ENCODE results near the gene PGD.
"Not testable (repeated sequence)": the region's sequence is repeated elsewhere in the genome, so short reads cannot be mapped to it uniquely, and the experiment has no call there.

PGD gene

DNA sequence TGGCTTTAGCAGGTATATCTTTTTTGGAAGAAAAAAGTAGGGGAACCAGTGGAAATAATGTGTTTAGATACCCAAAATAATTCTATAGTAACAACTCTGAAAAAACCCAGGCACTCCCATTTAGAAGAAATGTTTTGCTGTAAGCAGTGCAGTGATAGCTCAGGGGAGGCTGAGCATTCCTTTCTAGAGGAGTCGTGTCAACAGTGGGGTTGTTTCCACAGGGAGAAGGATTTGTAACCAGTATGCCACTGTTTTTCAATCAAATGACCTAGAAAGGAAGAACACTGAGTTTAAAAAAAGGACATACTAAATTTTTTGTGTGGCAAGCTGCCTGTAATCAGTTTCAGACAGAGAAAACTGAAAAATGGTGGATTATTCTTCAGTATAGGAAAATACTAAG, 2.4 kb downstream of the PGD start:
- H3K27me3 ChIP-seq (ENCODE audit: control insufficient read depth, insufficient read depth, low read length): no peaks in the 10 kb centered on the region
- no peak overlapping the region for H3K9ac ChIP-seq (ENCODE audit: low read length)
- peaks cover 7% of the 10 kb centered on the region for H3K36me3 ChIP-seq (ENCODE audit: control insufficient read depth, insufficient read depth, low read length)
- peaks cover 13% of the 10 kb centered on the region for H3K4me1 ChIP-seq (ENCODE audit: control insufficient read depth, insufficient read depth, low read length)
- H3K4me3 ChIP-seq (ENCODE audit: low read length): no peak overlapping the region
- no peaks in the 10 kb centered on the region for H3K9me3 ChIP-seq (ENCODE audit: control insufficient read depth, low read length)

DNA sequence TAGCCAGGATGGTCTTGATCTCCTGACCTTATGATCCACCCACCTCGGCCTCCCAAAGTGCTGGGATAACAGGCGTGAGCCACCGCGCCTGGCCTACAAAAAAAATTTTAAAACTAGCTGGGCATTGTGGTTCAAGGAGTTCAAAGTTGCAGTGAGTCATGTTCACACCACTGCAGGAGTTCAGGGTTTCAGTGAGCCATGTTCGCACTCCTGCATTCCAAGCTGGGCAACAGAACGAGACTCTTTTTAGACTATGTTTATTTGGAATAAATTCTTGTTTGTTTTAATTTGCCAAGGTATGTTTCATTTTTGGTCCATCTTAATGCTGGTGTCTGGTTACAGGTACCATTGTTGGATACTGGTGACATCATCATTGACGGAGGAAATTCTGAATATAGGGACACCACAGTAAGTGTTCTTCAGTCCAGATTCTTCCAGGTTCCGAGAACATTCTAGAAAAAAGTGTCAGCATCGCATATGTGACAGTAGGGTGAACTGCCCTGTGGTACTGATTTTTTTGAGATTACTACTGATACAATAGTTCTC, 3.9 kb downstream of the PGD start:
- Histone ChIP-seq H3K36me3 (ENCODE audit: control insufficient read depth, insufficient read depth, low read length) (peaks cover 14% of the 10 kb centered on the region), H3K4me1 (ENCODE audit: control insufficient read depth, insufficient read depth, low read length) (peaks cover 13% of the 10 kb centered on the region), H3K27me3 (ENCODE audit: control insufficient read depth, insufficient read depth, low read length) (no peaks in the 10 kb centered on the region), H3K4me3 (ENCODE audit: low read length) (no peak overlapping the region), H3K9ac (ENCODE audit: low read length) (no peak overlapping the region), H3K9me3 (ENCODE audit: control insufficient read depth, low read length) (no peaks in the 10 kb centered on the region)

GRCh38 chr1:10407201-10407600, 8.3 kb downstream of the PGD start:
- H3K9me3 ChIP-seq (ENCODE audit: control insufficient read depth, low read length): no peaks in the 10 kb centered on the region
- no peaks in the 10 kb centered on the region for H3K27me3 ChIP-seq (ENCODE audit: control insufficient read depth, insufficient read depth, low read length)
- no peaks in the 10 kb centered on the region for H3K4me1 ChIP-seq (ENCODE audit: control insufficient read depth, insufficient read depth, low read length)
- no peak overlapping the region for H3K9ac ChIP-seq (ENCODE audit: low read length)
- H3K36me3 ChIP-seq (ENCODE audit: control insufficient read depth, insufficient read depth, low read length): peaks cover 23% of the 10 kb centered on the region
- H3K4me3 ChIP-seq (ENCODE audit: low read length): no peak overlapping the region

GRCh38 chr1:10415211-10415930, 16.5 kb downstream of the PGD start:
- Histone ChIP-seq H3K4me1 (ENCODE audit: control insufficient read depth, insufficient read depth, low read length) (no peaks in the 10 kb centered on the region), H3K4me3 (ENCODE audit: low read length) (no peak overlapping the region), H3K27me3 (ENCODE audit: control insufficient read depth, insufficient read depth, low read length) (no peaks in the 10 kb centered on the region), H3K9ac (ENCODE audit: low read length) (no peak overlapping the region), H3K9me3 (ENCODE audit: control insufficient read depth, low read length) (no peaks in the 10 kb centered on the region), H3K36me3 (ENCODE audit: control insufficient read depth, insufficient read depth, low read length) (peaks cover 21% of the 10 kb centered on the region)

DNA sequence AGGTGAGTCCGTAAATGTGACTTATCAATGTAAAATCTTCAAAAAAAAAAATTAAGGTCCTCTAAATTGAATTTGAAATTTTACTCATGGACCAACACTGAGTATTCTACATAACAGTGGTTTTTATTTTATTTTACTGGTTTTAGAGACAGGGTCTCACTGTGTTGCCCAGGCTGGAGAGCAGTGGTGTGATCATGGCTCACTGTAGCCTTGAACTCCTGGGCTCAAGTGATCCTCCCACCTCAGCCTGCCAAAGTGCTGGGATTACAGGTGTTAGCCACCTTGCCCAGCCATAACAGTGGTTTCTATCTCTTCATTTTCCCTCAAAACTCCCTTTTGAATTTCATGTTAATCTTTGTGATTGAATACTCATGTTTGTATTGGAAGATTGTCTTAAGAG, 17.1 kb downstream of the PGD start:
- H3K27me3 ChIP-seq (ENCODE audit: control insufficient read depth, insufficient read depth, low read length); H3K9me3 ChIP-seq (ENCODE audit: control insufficient read depth, low read length); H3K4me1 ChIP-seq (ENCODE audit: control insufficient read depth, insufficient read depth, low read length); H3K9ac ChIP-seq (ENCODE audit: low read length); H3K4me3 ChIP-seq (ENCODE audit: low read length): not testable (repeated sequence)
- peaks cover 20% of the 10 kb centered on the region for H3K36me3 ChIP-seq (ENCODE audit: control insufficient read depth, insufficient read depth, low read length)

- not testable (repeated sequence) for H3K36me3 ChIP-seq (ENCODE audit: control insufficient read depth, insufficient read depth, low read length); H3K4me1 ChIP-seq (ENCODE audit: control insufficient read depth, insufficient read depth, low read length); H3K4me3 ChIP-seq (ENCODE audit: low read length); H3K27me3 ChIP-seq (ENCODE audit: control insufficient read depth, insufficient read depth, low read length); H3K9me3 ChIP-seq (ENCODE audit: control insufficient read depth, low read length); H3K9ac ChIP-seq (ENCODE audit: low read length)
Observed at GRCh38 chr1:10418741-10419140, 19.9 kb downstream of the PGD start.

- peaks cover 6% of the 10 kb centered on the region for H3K36me3 ChIP-seq (ENCODE audit: control insufficient read depth, insufficient read depth, low read length)
- no peaks in the 10 kb centered on the region for H3K27me3 ChIP-seq (ENCODE audit: control insufficient read depth, insufficient read depth, low read length)
- no peak overlapping the region for H3K9ac ChIP-seq (ENCODE audit: low read length)
- no peak overlapping the region for H3K4me3 ChIP-seq (ENCODE audit: low read length)
- no peaks in the 10 kb centered on the region for H3K4me1 ChIP-seq (ENCODE audit: control insufficient read depth, insufficient read depth, low read length)
- no peaks in the 10 kb centered on the region for H3K9me3 ChIP-seq (ENCODE audit: control insufficient read depth, low read length)
Observed at GRCh38 chr1:10419351-10419750, 20.5 kb downstream of the PGD start.

- no peaks in the 10 kb centered on the region for H3K27me3 ChIP-seq (ENCODE audit: control insufficient read depth, insufficient read depth, low read length)
- peaks cover 6% of the 10 kb centered on the region for H3K36me3 ChIP-seq (ENCODE audit: control insufficient read depth, insufficient read depth, low read length)
Observed at GRCh38 chr1:10421637-10422036, 22.8 kb downstream of the PGD start.

GRCh38 chr1:10424034-10424433, 25.2 kb downstream of the PGD start:
- H3K9ac ChIP-seq (ENCODE audit: low read length): no peak overlapping the region
- no peaks in the 10 kb centered on the region for H3K4me1 ChIP-seq (ENCODE audit: control insufficient read depth, insufficient read depth, low read length)
- H3K4me3 ChIP-seq (ENCODE audit: low read length): no peak overlapping the region

More at GRCh38 chr1:10421637-10422036, 22.8 kb downstream of the PGD start:
- no peaks in the 10 kb centered on the region for H3K4me1 ChIP-seq (ENCODE audit: control insufficient read depth, insufficient read depth, low read length)
- H3K9me3 ChIP-seq (ENCODE audit: control insufficient read depth, low read length): no peaks in the 10 kb centered on the region
- no peak overlapping the region for H3K4me3 ChIP-seq (ENCODE audit: low read length)
- no peak overlapping the region for H3K9ac ChIP-seq (ENCODE audit: low read length)

DNA sequence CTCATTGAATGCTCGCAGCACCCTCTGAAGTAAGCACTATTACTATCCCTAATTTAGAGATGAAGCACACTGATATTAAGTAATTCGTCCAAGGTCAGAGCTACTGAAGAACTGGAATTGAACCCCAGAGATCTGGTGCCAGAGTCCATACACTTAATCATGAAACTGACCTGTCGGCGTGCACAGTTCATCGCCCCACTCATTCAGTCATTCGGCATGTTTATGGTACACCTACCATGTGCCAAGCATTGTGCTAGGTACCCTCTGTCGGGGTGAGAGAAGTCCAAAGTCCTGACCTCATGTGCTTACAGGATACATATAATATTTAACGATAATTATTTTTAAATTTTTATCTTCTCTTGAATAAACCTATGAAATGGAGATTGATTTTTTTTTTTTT, 25.8 kb downstream of the PGD start:
- Histone ChIP-seq H3K4me1 (ENCODE audit: control insufficient read depth, insufficient read depth, low read length) (no peaks in the 10 kb centered on the region), H3K9ac (ENCODE audit: low read length) (no peak overlapping the region), H3K27me3 (ENCODE audit: control insufficient read depth, insufficient read depth, low read length) (no peaks in the 10 kb centered on the region), H3K4me3 (ENCODE audit: low read length) (no peak overlapping the region), H3K36me3 (ENCODE audit: control insufficient read depth, insufficient read depth, low read length) (no peaks in the 10 kb centered on the region), H3K9me3 (ENCODE audit: control insufficient read depth, low read length) (no peaks in the 10 kb centered on the region)

More at GRCh38 chr1:10424034-10424433, 25.2 kb downstream of the PGD start:
- no peaks in the 10 kb centered on the region for H3K27me3 ChIP-seq (ENCODE audit: control insufficient read depth, insufficient read depth, low read length)
- no peaks in the 10 kb centered on the region for H3K9me3 ChIP-seq (ENCODE audit: control insufficient read depth, low read length)
- no peaks in the 10 kb centered on the region for H3K36me3 ChIP-seq (ENCODE audit: control insufficient read depth, insufficient read depth, low read length)

DNA sequence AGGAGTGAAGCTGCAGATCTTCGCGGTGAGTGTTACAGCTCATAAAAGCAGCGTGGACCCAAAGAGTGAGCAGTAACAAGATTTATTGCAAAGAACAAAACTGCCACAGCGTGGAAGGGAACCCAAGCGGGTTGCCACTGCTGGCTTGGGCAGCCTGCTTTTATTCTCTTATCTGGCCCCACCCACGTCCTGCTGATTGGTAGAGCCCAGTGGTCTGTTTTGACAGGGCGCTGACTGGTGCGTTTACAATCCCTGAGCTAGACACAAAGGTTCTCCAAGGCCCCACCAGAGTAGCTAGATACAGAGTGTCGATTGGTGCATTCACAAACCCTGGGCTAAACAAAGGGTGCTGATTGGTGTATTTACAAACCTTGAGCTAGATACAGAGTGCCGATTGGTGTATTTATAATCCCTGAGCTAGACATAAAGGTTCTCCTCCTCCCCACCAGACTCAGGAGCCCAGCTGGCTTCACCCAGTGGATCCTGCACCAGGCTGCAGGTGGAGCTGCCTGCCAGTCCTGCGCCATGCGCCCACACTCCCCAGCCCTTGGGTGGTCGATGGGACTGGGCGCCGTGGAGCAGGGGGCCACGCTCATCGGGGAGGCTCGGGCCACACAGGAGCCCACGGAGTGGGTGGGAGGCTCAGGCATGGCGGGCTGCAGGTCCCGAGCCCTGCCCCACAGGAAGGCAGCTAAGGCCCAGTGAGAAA, 27.1 kb downstream of the PGD start:
- not testable (repeated sequence) for H3K9ac ChIP-seq (ENCODE audit: low read length); H3K4me3 ChIP-seq (ENCODE audit: low read length); H3K9me3 ChIP-seq (ENCODE audit: control insufficient read depth, low read length); H3K36me3 ChIP-seq (ENCODE audit: control insufficient read depth, insufficient read depth, low read length); H3K27me3 ChIP-seq (ENCODE audit: control insufficient read depth, insufficient read depth, low read length); H3K4me1 ChIP-seq (ENCODE audit: control insufficient read depth, insufficient read depth, low read length)

- not testable (repeated sequence) for H3K9ac ChIP-seq (ENCODE audit: low read length); H3K4me1 ChIP-seq (ENCODE audit: control insufficient read depth, insufficient read depth, low read length); H3K27me3 ChIP-seq (ENCODE audit: control insufficient read depth, insufficient read depth, low read length); H3K36me3 ChIP-seq (ENCODE audit: control insufficient read depth, insufficient read depth, low read length); H3K4me3 ChIP-seq (ENCODE audit: low read length); H3K9me3 ChIP-seq (ENCODE audit: control insufficient read depth, low read length)
Observed at GRCh38 chr1:10426535-10426848, 27.6 kb downstream of the PGD start.
